Measurements from ENCODE around the gene HBE1.

DNA sequence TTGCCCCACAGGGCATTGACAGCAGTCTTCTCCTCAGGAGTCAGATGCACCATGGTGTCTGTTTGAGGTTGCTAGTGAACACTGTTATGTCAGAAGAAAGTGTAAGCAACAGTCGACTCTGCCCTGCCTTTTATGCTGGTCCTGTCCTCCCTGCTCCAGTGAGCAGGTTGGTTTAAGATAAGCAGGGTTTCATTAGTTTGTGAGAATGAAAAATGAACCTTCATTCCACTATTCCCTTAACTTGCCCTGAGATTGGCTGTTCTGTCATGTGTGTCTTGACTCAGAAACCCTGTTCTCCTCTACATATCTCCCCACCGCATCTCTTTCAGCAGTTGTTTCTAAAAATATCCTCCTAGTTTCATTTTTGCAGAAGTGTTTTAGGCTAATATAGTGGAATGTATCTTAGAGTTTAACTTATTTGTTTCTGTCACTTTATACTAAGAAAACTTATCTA, 35.3 kb downstream of the HBE1 start, which contains the start of gene HBD:
- TF ChIP-seq, protein P1, sequence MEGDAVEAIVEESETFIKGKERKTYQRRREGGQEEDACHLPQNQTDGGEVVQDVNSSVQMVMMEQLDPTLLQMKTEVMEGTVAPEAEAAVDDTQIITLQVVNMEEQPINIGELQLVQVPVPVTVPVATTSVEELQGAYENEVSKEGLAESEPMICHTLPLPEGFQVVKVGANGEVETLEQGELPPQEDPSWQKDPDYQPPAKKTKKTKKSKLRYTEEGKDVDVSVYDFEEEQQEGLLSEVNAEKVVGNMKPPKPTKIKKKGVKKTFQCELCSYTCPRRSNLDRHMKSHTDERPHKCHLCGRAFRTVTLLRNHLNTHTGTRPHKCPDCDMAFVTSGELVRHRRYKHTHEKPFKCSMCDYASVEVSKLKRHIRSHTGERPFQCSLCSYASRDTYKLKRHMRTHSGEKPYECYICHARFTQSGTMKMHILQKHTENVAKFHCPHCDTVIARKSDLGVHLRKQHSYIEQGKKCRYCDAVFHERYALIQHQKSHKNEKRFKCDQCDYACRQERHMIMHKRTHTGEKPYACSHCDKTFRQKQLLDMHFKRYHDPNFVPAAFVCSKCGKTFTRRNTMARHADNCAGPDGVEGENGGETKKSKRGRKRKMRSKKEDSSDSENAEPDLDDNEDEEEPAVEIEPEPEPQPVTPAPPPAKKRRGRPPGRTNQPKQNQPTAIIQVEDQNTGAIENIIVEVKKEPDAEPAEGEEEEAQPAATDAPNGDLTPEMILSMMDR (IDR thresholded peaks at IDR 0.05): no peak
- TF ChIP-seq POLR2A (IDR thresholded peaks at IDR 0.05): no peak
